NCI-H1092 treated with DMSO at 0.1 percent for 48 hours (cell line): ENCODE data around the gene TMC4.
A peak's percentile ranks its signal among the peaks of the same experiment; 100 is the strongest.
"Not testable (repeated sequence)": the region's sequence is repeated elsewhere in the genome, so short reads cannot be mapped to it uniquely, and the experiment has no call there.

Experiments used
- DNase-seq: peaks from one replicate; lab custom pipeline; 2025; lab: John Stamatoyannopoulos, UW

Gene TMC4

DNA sequence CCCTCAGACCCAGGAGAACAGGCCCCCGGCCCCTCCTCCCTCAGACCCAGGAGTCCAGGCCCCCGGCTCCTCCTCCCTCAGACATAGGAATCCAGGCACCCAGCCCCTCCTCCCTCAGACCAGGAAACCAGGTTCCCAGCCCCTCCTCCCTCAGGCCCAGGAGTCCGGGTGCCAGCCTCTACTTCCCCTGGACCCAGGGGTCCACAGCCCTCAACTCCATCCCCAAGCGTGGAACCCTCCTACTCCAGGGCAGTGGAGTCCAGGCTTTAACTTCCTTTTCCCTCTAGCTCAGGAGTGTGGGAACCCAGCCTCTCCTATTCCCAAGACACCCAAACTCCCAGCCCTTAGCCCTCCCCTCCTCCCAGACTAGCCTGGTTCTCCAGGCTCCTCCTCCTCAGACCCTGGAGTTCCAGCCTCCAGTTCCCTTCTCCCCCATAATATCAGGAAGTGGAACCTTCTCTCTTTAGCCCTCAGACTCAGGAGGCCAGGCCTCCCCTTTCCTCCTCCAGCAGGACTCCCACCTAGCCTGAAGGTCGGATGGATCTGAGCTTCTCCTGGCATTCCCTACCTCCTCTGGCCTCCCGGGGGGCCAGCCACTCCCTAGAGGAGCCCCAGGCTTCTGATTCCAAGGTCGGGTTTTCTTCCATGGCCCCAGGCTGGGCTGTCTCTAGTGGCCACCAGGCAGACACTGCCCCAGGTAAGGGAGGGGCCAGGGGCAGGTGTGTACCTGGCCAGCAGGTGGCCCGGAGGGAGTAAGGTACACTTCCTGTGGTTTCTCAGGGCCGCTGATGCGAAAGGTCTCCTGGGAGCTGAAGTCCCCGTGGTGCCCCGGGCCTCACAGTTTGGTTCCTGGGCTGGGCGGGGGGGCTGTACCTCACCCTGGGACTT is at the start of gene TMC4:
Gene TMC4 (minus strand): TSS at position 690 of the 888 bp plus-strand sequence. CDS start 43 bp downstream, at position 647.
- DNase-seq, result no peak

DNA sequence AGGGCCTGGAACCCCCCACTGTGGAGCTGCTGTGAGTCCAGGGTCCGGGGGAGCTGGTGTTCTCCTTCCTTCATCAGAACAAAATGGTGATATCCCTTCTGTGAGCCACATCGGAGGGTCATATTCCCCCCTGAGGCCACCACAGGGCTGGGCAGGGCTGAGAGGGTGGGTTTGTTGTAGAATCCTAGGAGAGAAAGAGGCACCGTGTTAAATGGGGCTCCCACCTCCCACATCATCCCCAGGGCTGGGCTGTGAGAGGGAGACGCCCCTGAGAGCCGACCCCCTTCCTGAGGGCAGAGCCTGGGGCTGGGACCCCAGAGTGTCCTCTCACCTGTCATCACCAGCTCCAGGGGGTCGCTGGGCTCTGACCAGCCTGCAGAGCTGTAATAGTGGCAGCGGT is 49.0 kb upstream of the TMC4 start:
- DNase-seq, result not testable (repeated sequence)

DNA sequence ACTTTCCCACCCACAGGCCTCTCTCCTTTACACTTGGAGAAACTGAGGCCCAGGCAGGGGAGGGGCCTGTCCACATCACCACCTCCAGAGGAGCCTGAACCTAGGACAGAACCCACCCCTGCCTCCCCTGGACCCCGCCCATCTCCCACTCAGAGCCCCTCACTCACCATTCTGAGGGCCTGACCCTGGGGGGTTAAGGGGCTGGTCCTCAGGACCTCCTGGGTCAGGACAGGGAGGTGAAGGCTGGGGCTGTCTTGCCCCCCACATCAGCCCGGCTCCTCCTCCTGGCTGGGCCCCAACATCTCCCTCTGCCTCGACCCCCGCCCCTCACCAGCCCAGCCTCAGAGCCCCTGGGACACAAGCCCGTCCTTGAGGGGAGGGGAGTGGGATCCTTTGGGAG is 46.7 kb upstream of the TMC4 start:
- DNase-seq, result not testable (repeated sequence)

DNA sequence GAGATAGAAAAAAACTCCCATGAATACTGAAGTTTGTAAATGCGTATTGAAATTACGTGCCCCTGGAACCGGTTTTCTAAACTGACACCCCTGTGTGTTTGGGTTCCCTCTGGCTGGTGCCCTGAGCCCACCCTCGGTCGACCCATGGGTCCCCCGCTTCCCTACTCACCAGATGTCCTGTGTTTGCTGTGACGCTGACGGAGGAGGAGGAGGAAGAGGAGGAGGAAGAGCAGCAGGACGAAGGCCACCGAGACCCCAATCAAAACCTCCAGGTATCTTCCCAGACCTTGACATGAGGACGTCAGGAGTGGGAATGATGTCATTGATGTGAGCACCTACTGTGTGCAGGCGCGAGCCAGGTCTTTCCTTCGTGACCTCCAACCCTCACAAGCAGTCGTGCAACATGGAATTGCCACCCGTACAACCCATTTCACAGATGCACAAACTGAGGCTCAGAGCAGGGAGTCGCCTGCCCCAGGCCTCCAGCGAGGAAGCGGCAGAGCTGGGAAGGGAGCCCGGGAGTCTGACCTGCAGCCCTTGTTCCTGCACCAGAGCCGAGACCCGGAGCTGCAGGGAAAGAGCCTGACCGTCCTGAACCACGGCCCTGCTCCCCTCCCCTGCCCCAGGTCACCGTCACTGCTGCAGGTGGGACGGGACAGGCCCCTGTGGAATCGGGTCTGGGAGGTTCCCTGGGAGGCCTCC is 46.2 kb upstream of the TMC4 start:
- no peak for DNase-seq

DNA sequence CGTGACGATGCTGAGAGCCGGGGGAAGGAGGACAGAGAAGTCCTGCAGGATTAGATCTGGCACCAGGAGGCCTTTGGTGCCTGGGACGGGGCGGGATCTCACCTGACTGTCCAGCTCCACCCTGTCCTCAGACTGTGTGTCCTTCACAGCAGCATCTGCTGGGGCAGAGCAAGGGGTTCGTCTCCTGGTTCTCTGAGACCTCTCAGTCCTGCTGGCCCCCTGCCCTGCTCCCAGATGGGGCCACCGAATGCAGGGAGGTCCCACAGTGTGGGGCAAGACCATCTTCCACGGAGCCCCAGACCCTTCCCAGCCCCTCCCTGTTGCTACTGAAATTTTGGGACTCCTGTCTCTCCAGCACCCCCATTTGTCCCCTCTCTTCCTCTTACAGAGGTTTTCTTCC is 45.3 kb upstream of the TMC4 start:
- no peak for DNase-seq

GRCh38 chr19:54217517-54218247 is 44.7 kb upstream of the TMC4 start:
- not testable (repeated sequence) for DNase-seq

GRCh38 chr19:54216869-54217268 is 43.9 kb upstream of the TMC4 start:
- DNase-seq, result no peak

DNA sequence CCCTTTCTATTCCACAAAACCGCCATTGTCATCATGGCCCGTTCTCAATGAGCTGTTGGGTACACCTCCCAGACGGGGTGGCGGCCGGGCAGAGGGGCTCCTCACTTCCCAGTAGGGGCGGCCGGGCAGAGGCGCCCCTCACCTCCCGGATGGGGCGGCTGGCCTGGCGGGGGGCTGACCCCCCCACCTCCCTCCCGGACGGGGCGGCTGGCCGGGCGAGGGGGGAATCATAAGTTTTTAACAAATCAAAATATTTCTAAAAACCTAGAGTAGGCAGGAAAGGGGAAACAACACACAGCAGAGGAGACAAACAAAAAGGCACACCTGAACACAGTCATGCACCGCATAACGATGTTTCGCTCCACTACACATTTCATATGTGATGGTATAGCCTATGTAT is 41.8 kb upstream of the TMC4 start:
- DNase-seq, result not testable (repeated sequence)

- DNase-seq, result not testable (repeated sequence)
Observed at GRCh38 chr19:54214217-54214616, 41.3 kb upstream of the TMC4 start.

GRCh38 chr19:54211235-54211634 is 38.3 kb upstream of the TMC4 start:
- DNase-seq, result no peak

DNA sequence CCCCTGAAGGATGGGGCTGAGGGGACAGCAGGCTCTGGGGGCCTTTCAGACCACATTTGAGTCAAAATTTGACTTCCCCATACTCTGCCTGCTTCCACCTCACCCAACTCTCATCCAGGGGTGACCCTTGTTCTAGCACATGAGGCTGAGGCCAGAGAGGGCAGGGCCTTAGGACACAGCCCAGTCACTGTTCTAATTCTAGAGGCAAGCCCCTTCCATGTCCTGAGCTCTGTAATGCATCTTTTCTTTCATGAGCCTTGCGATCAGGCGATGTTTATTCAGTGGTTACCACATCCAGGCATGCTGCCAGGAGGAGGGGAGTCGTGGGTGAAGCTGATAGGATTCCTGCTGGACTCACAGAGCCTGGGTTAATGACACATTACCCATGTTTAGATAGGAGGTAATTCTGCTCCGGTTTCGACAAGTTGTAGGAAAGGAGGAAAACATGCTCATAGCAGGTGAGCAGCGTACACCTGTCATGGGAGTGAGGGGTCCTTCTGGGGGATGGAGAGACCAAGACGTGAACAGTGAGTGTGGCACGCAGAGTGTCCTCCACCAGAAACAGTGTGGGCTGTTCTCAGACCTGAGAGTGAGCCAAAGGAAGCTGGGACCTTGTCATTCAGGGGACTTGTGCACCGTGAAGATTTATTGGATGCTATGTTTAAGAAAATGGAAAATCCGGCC is 37.0 kb upstream of the TMC4 start:
- peak; percentile 81 for DNase-seq

DNA sequence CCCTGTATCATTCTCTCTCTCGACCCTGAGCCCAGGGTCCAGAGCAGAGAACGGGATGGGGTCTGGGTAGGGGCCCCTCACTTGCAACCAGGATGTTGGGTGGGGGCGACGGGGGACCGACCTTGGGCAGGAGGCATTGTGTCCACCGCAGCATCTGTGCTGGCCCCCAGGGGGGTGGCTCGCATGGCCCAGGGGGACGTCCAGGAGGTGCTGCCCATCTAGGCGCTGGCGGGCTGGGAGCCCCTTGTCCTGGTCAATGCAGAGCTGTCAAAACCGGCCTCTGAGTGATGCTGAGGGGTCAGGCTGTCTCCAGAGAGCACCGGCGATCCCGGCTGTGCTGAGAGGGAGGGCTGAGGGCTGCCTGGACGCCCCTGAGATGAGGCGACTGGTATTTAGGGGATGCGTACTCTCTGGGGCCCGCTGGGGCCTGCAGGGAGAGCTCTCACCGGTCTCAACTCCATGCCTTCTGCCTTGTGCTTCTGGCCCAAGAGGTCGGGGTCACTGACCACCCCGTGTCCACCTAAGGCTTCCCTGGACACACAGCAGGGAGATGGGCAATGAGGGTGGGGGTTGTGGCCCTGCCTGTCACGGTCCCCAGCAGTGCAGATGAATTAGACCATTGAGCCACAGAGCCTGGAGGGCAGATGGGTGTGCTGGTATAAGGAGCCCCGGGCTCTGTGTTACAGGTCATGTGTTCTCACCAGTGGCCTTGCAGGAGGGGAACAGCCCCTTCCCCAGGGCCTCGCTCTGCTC is 36.3 kb upstream of the TMC4 start:
- DNase-seq, result no peak

GRCh38 chr19:54208784-54209057 is 35.8 kb upstream of the TMC4 start:
- DNase-seq, result no peak

- no peak for DNase-seq
Observed at GRCh38 chr19:54207983-54208783, 35.2 kb upstream of the TMC4 start.

DNA sequence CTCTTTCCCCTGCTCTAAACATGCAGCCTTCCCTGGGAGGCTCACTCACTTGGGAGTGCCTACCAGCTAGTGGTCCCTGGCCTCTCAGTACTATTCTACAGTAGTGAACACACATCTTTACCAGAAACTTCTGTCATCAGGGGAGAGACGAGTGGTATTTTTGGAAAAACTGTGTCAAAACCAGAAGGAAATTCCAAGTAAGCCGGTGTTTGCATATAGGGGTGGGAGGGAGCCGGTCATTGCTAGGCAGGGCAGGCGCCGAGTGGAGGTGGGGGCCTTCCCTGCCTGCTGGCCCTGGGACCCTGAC is 34.7 kb upstream of the TMC4 start:
- no peak for DNase-seq

DNA sequence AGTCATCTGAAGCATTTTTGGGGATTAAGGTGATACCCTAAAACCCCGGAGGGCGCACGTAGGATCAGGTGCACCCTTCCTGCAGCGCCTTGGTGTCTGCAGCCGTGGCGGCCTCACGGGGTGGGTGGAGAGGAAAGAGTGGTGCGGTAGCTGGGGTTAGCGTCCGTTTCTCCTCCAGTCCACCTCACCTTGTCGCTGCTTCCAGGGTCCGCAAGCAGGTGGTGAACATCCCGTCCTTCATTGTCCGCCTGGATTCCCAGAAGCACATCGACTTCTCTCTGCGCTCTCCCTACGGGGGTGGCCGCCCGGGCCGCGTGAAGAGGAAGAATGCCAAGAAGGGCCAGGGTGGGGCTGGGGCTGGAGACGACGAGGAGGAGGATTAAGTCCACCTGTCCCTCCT is 34.2 kb upstream of the TMC4 start:
- DNase-seq, result not testable (repeated sequence)

- no peak for DNase-seq
Observed at GRCh38 chr19:54206831-54207177, 33.8 kb upstream of the TMC4 start.

DNA sequence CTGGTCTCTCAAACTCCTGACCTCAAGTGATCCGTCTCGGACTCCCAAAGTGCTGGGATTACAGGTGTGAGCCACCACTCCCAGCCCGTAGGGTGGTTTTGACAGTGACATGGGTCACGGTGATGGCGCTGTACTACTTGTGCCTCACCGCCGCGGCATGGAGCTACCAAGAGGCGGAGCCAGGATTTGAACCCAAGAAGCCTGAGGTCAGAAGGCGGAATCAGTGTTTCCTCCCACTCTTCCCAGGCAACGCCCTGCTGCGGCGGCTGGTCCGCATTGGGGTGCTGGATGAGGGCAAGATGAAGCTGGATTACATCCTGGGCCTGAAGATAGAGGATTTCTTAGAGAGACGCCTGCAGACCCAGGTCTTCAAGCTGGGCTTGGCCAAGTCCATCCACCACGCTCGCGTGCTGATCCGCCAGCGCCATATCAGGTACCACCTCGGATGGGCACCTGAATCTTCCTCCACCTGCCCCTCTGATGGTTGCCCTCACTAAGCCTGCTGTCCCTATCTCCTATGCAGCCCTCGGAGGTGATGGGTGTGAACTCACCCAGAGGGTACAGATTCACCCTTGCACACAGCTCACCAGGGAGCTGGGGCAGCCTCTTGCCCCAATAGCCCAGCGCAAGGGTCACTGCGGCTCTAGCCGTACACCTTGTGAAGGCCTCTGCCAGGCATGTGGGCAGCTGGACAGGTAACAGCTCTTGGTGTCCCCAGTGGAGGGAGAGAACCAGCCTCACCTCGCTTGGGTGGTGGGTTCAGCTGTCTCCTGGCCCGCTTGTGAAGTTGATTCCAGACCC is 33.3 kb upstream of the TMC4 start:
- no peak for DNase-seq

DNA sequence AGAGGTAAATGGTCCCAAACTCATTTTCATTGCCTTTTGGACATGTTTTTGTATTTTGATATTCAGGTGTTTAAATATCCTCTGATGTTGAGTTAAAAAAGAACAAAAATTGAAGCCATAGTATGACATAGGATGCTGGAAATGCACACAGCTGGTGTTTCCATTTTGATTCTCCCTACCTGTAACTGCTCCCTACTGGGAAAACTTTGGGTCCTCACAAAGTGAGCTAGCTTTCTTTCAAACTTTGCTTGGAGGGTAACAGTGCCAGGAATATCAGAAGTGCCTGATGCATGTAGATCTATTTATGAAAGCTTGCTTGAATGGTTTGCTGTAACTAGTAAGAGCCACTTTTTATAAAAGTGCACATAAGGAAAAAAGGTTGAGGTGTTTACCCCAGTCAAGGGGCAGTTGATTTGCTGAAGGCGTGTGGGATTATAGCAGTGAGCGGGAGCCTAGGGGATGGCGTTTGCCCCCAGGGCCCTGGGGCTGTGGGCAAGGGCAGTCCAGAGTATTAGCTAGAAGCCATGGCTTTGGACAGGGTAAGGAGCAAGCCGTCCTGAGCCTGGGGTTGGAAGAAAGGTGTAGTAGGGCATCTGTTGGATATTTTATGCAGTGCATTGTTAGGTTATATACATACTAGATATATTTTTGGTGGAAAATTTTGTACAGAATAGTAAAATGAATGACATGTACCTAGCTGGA is 32.0 kb upstream of the TMC4 start:
- no peak for DNase-seq
